CD4-positive, alpha-beta T cell treated with Interferon gamma for 1 hour (primary cell): Measurements from ENCODE around the gene HERC3.

ENCODE experiments used
- DNase-seq: peaks from one replicate; pipeline ENCODE4 v3.0.0-alpha.2; 2020

HERC3 gene

GRCh38 chr4:88609794-88610193 is 17.5 kb downstream of the HERC3 start:
- peak; percentile 23 for DNase-seq

GRCh38 chr4:88610771-88611170 is 18.5 kb downstream of the HERC3 start:
- DNase-seq: no peak

GRCh38 chr4:88613417-88613875 is 21.2 kb downstream of the HERC3 start:
- peak; percentile 45 for DNase-seq

GRCh38 chr4:88614058-88614457 is 21.8 kb downstream of the HERC3 start:
- DNase-seq: no peak

GRCh38 chr4:88616275-88617150 is 24.2 kb downstream of the HERC3 start:
- no peak for DNase-seq

- no peak for DNase-seq
Observed at GRCh38 chr4:88618782-88619485, 26.7 kb downstream of the HERC3 start.

GRCh38 chr4:88619971-88620370 is 27.7 kb downstream of the HERC3 start:
- no peak for DNase-seq

GRCh38 chr4:88621763-88622327 is 29.6 kb downstream of the HERC3 start:
- DNase-seq: no peak

GRCh38 chr4:88623097-88623496 is 30.8 kb downstream of the HERC3 start:
- no peak for DNase-seq

GRCh38 chr4:88628746-88629145 is 36.5 kb downstream of the HERC3 start:
- no peak for DNase-seq

GRCh38 chr4:88629826-88630225 is 37.5 kb downstream of the HERC3 start:
- DNase-seq: no peak

- no peak for DNase-seq
Observed at GRCh38 chr4:88630756-88631155, 38.5 kb downstream of the HERC3 start.

- no peak for DNase-seq
Observed at GRCh38 chr4:88643932-88644331, 51.7 kb downstream of the HERC3 start.

GRCh38 chr4:88645994-88646393 is 53.7 kb downstream of the HERC3 start:
- no peak for DNase-seq

GRCh38 chr4:88646528-88647280 is 54.4 kb downstream of the HERC3 start:
- no peak for DNase-seq

- DNase-seq: no peak
Observed at GRCh38 chr4:88649716-88650115, 57.4 kb downstream of the HERC3 start.

GRCh38 chr4:88653371-88653946 is 61.2 kb downstream of the HERC3 start:
- DNase-seq: no peak

- DNase-seq: no peak
Observed at GRCh38 chr4:88655226-88655625, 62.9 kb downstream of the HERC3 start.

- DNase-seq: peak; percentile 15
Observed at GRCh38 chr4:88659055-88659889, 67.0 kb downstream of the HERC3 start.

- no peak for DNase-seq
Observed at GRCh38 chr4:88659890-88660208, 67.6 kb downstream of the HERC3 start.

- no peak for DNase-seq
Observed at GRCh38 chr4:88660446-88661294, 68.4 kb downstream of the HERC3 start.
